Gastroesophageal sphincter (tissue), 4 donors: Measurements from ENCODE around the gene BCCIP. TPM values are rescaled to one million over a fixed set of nuclear protein-coding genes. Genes with fewer than 3 reads are reported as not detected.

Experiments
- ATAC-seq: fragments of 150-250 bp; one replicate; pipeline ENCODE4 v1.9.1; 2016; ENCODE audit warnings: mild to moderate bottlenecking, moderate library complexity
- H3K27ac ChIP-seq, 4 donors: fragments of 200-600 bp; sonication (generic) in 3 of 4; 1 replicate in 3 of 4; 2 replicates in 1 of 4; pipeline ENCODE4 v1.5.1; 2016 to 2019
- H3K27me3 ChIP-seq: fragments of 200-600 bp; sonication (generic); one replicate; pipeline ENCODE4 v1.5.1; 2019
- H3K36me3 ChIP-seq, 2 donors: fragments of 200-600 bp; sonication (generic); one replicate each; pipeline ENCODE4 v1.5.1; 2019; ENCODE audit warnings: control low read depth in 1 of 2
- H3K4me1 ChIP-seq, 3 donors: fragments of 200-600 bp; sonication (generic); 1 replicate in 2 of 3; 2 replicates in 1 of 3; pipeline ENCODE4 v1.5.1; 2016 to 2019; ENCODE audit warnings: control low read depth in 2 of 3
- H3K4me3 ChIP-seq, 2 donors: fragments of 200-600 bp; sonication (generic); one replicate each; pipeline ENCODE4 v1.5.1; 2019; ENCODE audit warnings: mild to moderate bottlenecking in 1 of 2, moderate library complexity in 1 of 2
- H3K9me3 ChIP-seq, 3 donors: fragments of 200-600 bp; sonication (generic); one replicate each; pipeline ENCODE4 v1.5.1; 2017 to 2019; ENCODE audit warnings: control low read depth in 2 of 3
- EP300 ChIP-seq: sonication (generic); formaldehyde crosslinking; IDR thresholded peaks from one replicate; pipeline ENCODE4 v1.6.1; 2017; ENCODE audit warnings: antibody characterized with exemption, mild to moderate bottlenecking
- POLR2A ChIP-seq, 2 donors: fragments of 450-650 bp; IDR thresholded peaks; one replicate each; pipeline ENCODE4 v1.6.1; 2017; ENCODE audit warnings: antibody characterized with exemption in 2 of 2, mild to moderate bottlenecking in 2 of 2, moderate library complexity in 1 of 2
- POLR2AphosphoS5 ChIP-seq: sonication (generic); formaldehyde crosslinking; IDR thresholded peaks from one replicate; pipeline ENCODE4 v1.6.1; 2017; ENCODE audit warnings: antibody characterized with exemption
- WGBS, 2 donors: methylation state at CpG; one replicate each; pipeline ENCODE4 v1.1.5; 2018; ENCODE audit warnings: low coverage in 1 of 2; 5-methylcytosine and 5-hydroxymethylcytosine counted together
- total RNA-seq, 4 donors: library from RNA; depleted of rRNA; stranded (reverse); fragments of >200 nt; gene quantifications; one replicate each; pipeline ENCODE4 v1.1.0, GENCODE V29; 2016
- TF ChIP-seq, protein P1 (sequence below), 4 experiments: fragments of 200-600 bp in 2 of 4; fragments of 450-650 bp in 2 of 4; sonication (generic) in 1 of 4; IDR thresholded peaks; one replicate each; pipeline ENCODE4 v1.5.1; 2017 to 2019; ENCODE audit warnings: antibody characterized with exemption in 4 of 4, mild to moderate bottlenecking in 2 of 4, moderate library complexity in 2 of 4

BCCIP gene
- total RNA-seq, 4 donors from 2014 or later = 38.6 to 59.2 (median 50.3) TPM

DNA sequence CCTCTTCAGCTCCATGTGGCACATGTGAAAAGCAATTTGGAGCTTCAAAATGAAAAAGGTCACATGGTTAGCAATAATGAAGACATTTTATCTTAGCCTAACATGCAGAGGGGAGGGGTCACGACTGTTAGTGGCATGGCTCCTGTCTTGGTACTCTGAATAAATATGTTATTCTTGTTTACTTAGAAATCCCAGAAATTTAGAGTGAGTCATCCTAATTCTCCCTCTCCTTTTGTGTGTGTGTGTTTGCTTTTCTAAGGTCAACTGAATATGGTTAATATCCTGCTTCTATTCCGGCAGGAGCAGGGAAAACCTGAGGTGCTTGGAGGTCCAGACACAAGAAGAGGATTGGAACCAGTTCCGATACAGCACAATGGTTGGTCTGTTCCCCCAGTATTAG lies 17.6 kb downstream of the BCCIP start:
- no peak for ATAC-seq
- 63 to 77% methylated on average over 2 to 3 of the region's 3 CpGs for WGBS, 2 donors

DNA sequence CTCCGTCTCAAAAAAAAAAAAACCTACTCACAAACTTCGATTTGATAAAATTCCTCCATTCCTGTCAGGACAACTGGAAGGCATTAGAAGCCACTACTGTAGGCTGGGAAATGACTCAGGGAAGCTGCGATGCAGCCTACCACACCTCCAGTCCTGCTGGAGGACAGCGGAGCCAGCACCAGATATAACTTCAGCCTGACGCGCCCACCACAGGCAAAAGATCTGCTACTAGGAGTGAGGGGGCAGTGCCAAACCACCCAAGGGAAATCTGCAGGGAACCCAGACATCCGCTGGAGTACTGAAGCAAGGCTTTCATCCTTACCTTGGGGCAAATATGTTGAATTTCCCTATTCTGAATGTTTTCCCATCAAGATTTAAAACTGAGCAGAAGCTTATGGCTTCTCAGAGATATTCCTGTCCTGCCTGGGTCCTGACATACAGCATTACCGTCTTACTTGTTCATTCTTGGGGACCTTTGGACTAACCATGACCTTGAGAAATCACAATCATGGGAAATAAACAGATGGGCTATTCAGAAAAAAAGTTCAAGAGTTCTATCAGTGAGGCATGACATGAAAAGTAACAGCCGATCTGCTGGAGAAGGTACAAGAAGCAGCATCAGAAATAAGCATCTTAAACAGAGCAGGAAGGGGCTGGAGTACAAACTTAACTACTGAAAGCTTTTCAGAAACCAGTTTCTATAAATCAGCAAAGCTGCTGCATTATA lies 20.4 kb downstream of the BCCIP start:
- no peak for ATAC-seq
- WGBS, 2 donors = 68 to 88% methylated on average over 3 to 6 of the region's 9 CpGs
- Histone ChIP-seq H3K36me3 (peaks cover 0 to 87% of the 10 kb centered on the region in 2 donors), H3K4me3 (no peak overlapping the region), H3K27me3 (no peaks in the 10 kb centered on the region), H3K9me3 (no peaks in the 10 kb centered on the region), H3K4me1 (peaks cover 0 to 11% (median 0%) of the 10 kb centered on the region in 3 donors), H3K27ac (no peak overlapping the region)
- TF ChIP-seq POLR2AphosphoS5 (no peak), POLR2A (IDR thresholded peaks at IDR 0.05) (no peak)
- TF ChIP-seq, protein P1, sequence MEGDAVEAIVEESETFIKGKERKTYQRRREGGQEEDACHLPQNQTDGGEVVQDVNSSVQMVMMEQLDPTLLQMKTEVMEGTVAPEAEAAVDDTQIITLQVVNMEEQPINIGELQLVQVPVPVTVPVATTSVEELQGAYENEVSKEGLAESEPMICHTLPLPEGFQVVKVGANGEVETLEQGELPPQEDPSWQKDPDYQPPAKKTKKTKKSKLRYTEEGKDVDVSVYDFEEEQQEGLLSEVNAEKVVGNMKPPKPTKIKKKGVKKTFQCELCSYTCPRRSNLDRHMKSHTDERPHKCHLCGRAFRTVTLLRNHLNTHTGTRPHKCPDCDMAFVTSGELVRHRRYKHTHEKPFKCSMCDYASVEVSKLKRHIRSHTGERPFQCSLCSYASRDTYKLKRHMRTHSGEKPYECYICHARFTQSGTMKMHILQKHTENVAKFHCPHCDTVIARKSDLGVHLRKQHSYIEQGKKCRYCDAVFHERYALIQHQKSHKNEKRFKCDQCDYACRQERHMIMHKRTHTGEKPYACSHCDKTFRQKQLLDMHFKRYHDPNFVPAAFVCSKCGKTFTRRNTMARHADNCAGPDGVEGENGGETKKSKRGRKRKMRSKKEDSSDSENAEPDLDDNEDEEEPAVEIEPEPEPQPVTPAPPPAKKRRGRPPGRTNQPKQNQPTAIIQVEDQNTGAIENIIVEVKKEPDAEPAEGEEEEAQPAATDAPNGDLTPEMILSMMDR (IDR thresholded peaks at IDR 0.05) = no peak

More for the DNA sequence above, 17.6 kb downstream of the BCCIP start:
- H3K27ac ChIP-seq = no peak overlapping the region
- no peaks in the 10 kb centered on the region for H3K27me3 ChIP-seq
- TF ChIP-seq EP300 = no peak
- TF ChIP-seq POLR2AphosphoS5 = no peak
- TF ChIP-seq, protein P1 (IDR thresholded peaks at IDR 0.05) = no peak
- TF ChIP-seq POLR2A (IDR thresholded peaks at IDR 0.05) = no peak
- H3K36me3 ChIP-seq = peaks cover 0 to 88% of the 10 kb centered on the region in 2 donors
- peaks cover 0 to 11% (median 0%) of the 10 kb centered on the region in 3 donors for H3K4me1 ChIP-seq
- no peak overlapping the region for H3K4me3 ChIP-seq
- H3K9me3 ChIP-seq = no peaks in the 10 kb centered on the region

DNA sequence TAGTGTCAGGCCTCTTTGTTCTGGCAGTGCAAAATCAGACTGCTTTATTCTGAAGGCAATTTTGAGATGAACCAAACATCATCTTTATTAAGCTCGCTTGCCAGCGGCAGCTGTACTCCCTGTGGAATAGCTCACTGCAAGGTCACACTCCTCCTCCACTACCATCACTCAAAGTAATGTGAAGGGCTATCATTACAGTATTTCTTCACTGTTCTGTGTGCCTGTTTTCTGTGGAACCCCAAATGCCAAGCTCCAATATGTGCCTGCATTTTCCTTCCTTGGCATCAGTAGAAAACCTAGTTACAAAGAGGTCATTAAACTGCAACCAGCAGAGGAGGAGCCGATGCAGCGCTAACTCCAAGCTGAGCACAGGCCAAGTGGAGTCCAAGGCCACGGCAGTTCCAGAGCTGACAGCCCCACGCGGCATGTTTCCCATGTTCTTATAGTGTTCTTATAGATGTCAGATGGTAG lies 21.4 kb downstream of the BCCIP start:
- 60 to 61% methylated on average over 7 of the region's 7 CpGs for WGBS, 2 donors
- TF ChIP-seq, protein P1 (IDR thresholded peaks at IDR 0.05) = no peak
- no peak for TF ChIP-seq POLR2AphosphoS5
- TF ChIP-seq EP300 = no peak
- no peak for TF ChIP-seq POLR2A (IDR thresholded peaks at IDR 0.05)
- Histone ChIP-seq H3K4me3 (no peak overlapping the region), H3K27me3 (no peaks in the 10 kb centered on the region), H3K36me3 (peaks cover 0 to 87% of the 10 kb centered on the region in 2 donors), H3K9me3 (no peaks in the 10 kb centered on the region), H3K4me1 (peaks cover 0 to 11% (median 0%) of the 10 kb centered on the region in 3 donors), H3K27ac (no peak overlapping the region)
- ATAC-seq = peak; percentile 28

DNA sequence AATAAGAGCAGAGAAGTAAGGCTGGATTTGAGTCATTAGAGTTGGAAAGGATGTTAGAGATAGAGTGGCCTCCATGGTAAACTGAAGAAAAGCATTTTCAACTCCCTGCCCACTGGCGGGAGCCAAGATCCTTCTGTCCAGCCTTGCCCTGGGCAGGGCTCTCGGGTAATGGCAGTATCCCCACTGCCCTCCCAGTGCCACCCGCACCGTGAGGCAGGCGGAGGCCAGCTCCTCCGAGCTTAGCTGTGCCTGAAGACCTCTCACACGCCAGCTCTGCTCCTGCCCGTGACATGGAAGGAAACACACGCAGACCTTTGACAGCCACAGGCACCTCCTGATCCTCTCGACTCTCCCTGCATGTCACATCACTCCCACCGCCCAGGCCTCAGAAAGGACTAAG lies 22.3 kb downstream of the BCCIP start:
- Histone ChIP-seq H3K27ac (no peak overlapping the region), H3K9me3 (no peaks in the 10 kb centered on the region), H3K27me3 (no peaks in the 10 kb centered on the region), H3K4me3 (no peak overlapping the region), H3K4me1 (peaks cover 0 to 11% (median 0%) of the 10 kb centered on the region in 3 donors), H3K36me3 (peaks cover 0 to 87% of the 10 kb centered on the region in 2 donors)
- ATAC-seq = no peak
- whole genome bisulfite sequencing, 2 donors = 100% methylated on average over 1 to 8 of the region's 11 CpGs
- TF ChIP-seq POLR2A (IDR thresholded peaks at IDR 0.05) (no peak), EP300 (no peak), POLR2AphosphoS5 (no peak)
- TF ChIP-seq, protein P1 (IDR thresholded peaks at IDR 0.05) = no peak

DNA sequence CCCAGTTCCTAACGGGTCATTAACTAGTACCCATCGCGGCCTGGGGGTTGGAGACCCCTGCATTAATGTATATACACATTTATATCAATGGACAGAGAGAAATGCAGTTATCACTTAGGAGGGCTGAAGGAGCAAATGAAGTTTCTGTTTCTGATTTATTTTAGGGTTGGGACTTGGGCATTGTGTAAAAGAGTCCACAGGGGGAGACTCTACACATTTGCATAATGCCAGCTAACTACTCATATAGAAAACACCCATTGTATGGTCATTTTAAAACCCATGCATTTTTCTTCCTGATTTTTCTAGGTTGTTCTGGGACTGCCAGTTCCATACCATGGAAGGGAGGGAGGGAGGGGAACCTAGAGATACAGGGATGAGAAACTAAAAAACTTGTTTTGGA lies 23.5 kb downstream of the BCCIP start:
- no peak for ATAC-seq
- TF ChIP-seq POLR2A (IDR thresholded peaks at IDR 0.05) (no peak), EP300 (no peak)
- Histone ChIP-seq H3K27ac (no peak overlapping the region), H3K36me3 (peaks cover 0 to 87% of the 10 kb centered on the region in 2 donors), H3K4me1 (peaks cover 0 to 11% (median 0%) of the 10 kb centered on the region in 3 donors), H3K27me3 (no peaks in the 10 kb centered on the region), H3K4me3 (no peak overlapping the region), H3K9me3 (no peaks in the 10 kb centered on the region)
- 93 to 100% methylated on average over 2 to 3 of the region's 3 CpGs for WGBS, 2 donors
